ENCODE results near the gene TUBB1.

The TUBB1 gene

DNA sequence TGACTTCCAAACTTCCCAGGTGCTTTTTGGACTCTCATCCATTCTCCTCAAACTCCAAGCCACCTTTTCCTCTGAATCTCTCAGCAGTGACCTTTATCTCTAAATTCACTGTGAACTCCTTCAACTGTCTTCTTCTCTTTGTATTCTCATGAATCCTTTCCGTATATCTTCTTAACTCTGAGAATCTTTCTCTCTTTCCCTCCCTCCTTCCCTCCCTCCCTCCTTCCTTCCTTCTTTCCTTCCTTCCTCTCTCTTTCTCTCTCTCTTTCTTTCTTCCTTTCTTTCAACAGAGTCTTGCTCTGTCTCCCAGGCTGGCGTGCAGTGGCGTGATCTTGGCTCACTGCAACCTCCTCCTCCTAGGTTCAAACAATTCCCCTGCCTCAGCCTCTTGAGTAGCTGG lies 27.6 kb downstream of the TUBB1 start:
- TF ChIP-seq, protein P1, sequence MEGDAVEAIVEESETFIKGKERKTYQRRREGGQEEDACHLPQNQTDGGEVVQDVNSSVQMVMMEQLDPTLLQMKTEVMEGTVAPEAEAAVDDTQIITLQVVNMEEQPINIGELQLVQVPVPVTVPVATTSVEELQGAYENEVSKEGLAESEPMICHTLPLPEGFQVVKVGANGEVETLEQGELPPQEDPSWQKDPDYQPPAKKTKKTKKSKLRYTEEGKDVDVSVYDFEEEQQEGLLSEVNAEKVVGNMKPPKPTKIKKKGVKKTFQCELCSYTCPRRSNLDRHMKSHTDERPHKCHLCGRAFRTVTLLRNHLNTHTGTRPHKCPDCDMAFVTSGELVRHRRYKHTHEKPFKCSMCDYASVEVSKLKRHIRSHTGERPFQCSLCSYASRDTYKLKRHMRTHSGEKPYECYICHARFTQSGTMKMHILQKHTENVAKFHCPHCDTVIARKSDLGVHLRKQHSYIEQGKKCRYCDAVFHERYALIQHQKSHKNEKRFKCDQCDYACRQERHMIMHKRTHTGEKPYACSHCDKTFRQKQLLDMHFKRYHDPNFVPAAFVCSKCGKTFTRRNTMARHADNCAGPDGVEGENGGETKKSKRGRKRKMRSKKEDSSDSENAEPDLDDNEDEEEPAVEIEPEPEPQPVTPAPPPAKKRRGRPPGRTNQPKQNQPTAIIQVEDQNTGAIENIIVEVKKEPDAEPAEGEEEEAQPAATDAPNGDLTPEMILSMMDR (IDR thresholded peaks at IDR 0.05; ENCODE audit: borderline replicate concordance, insufficient read depth, low read depth, low read length): no peak
- H3K4me3 ChIP-seq (ENCODE audit: low read depth, low read length): no peak overlapping the region

DNA sequence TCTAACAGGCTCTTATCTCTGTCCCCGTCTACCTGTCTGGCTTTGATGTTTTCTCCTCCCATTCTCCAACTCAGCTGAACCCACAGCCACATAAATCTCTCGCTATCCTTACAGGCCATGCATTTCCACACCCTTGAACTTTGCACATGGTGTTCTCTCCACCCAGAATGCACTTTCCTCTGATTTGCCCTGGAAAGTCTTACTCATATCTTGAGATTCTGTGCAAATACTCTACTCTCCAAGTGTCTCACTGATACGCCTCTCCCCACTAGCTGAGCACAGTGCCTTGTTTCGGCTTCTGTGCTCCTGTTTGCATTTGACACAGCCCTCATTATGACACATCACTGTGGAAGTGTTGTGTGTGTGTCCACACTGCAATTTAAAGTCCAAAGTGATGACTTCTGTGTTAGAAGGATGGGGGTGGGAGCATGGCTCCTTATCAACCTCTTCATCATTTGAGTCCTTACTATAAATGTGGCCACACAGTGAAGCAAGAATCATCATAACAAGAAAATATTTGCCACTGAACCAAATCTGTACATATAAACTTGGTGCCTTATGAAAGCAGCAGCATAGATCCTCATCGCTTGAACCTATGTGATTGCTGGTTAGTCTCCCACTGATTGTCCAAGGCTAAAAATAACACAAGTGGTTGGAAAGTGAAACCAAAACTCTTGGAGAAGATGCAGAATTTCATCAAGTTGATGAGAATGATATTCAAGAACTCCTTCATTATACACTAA lies 28.9 kb downstream of the TUBB1 start:
- H3K4me3 ChIP-seq (ENCODE audit: low read depth, low read length): no peak overlapping the region
- TF ChIP-seq, protein P1 (IDR thresholded peaks at IDR 0.05; ENCODE audit: borderline replicate concordance, insufficient read depth, low read depth, low read length): no peak

DNA sequence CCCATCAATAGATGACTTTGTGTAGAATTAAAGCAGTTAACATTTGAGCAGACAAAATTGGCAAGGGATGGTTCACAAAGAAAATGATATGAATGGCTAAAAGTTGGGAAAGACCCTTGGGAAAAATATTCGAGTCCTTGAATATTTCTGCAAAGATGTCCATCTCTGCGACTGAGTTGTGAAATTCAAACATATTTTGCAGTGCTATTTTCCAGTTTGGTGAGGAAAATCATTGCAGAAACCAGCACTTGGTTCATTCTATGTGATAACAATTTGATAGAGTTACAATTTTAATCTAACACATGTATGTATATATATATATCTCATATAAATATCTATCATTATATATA lies 29.4 kb downstream of the TUBB1 start:
- TF ChIP-seq, protein P1 (IDR thresholded peaks at IDR 0.05; ENCODE audit: borderline replicate concordance, insufficient read depth, low read depth, low read length): no peak
- H3K4me3 ChIP-seq (ENCODE audit: low read depth, low read length): no peak overlapping the region

DNA sequence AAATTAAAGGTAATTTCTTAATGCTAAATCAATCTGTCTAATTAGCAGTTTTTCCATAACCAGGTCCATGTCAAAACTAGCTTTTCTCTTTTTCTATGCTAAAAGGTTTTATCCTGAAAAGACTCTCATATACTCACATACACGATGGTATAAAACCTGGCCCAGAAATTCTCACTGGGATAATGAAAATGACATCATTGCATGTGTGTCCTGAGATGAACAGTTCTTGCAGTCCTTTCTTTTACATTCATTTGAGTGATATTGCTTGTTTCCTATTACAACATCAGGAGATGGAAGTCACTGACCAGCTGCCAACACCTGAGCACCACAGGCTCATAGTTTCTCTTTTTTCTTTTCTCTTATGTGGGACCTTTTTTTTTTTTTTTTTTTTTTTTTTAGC lies 31.2 kb downstream of the TUBB1 start:
- TF ChIP-seq, protein P1 (IDR thresholded peaks at IDR 0.05; ENCODE audit: borderline replicate concordance, insufficient read depth, low read depth, low read length): no peak

DNA sequence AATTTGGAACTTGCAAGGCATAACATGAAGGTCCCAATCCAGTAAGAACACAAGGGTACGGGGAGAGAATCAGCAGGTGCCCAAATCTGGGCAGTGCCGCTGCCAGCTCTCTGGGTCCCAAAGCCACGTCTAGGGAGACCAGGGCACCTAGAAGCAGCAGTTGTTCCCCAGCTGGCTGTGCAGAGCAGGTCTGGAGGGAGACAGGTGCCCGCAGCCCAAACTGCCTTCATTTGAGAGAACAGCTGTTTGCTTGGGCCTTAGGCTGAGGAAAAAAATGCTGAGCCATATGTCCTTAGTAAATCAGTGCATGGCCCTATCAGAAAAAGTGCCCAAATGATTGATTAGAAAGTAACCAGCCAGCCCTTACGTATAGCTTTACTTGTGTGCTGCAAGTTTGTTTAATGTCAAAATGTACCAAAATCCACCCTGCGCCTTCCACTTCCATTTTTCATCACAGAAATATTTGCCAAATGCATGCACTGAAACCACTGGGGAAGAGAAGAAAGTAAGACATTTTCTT lies 32.5 kb downstream of the TUBB1 start:
- TF ChIP-seq, protein P1 (IDR thresholded peaks at IDR 0.05; ENCODE audit: borderline replicate concordance, insufficient read depth, low read depth, low read length): no peak

More for the DNA sequence above, 31.2 kb downstream of the TUBB1 start:
- no peak overlapping the region for H3K4me3 ChIP-seq (ENCODE audit: low read depth, low read length)

DNA sequence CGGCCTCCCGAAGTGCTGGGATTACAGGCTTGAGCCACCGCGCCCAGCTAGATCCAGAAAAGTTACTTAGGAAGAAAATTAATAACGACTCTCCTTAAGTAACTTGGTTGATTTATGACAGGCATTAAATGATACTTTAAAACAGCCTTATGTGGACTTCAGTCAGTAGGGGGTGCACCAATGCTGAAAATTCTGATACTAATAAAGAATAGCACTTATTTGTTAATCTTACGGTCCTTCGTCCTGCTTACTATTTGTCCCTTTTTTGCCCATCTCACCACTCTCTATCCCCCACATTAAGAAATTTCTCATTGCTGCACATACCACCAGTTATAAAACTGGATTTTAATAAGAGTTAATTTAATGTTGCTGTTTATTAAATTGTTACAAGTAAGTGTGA lies 36.1 kb downstream of the TUBB1 start:
- TF ChIP-seq, protein P1 (IDR thresholded peaks at IDR 0.05; ENCODE audit: borderline replicate concordance, insufficient read depth, low read depth, low read length): 0 out of 2 replicates have a peak, but pooled peaks have one; percentile 9
- H3K4me3 ChIP-seq (ENCODE audit: low read depth, low read length): no peak overlapping the region

More for the DNA sequence above, 32.5 kb downstream of the TUBB1 start:
- no peak overlapping the region for H3K4me3 ChIP-seq (ENCODE audit: low read depth, low read length)

DNA sequence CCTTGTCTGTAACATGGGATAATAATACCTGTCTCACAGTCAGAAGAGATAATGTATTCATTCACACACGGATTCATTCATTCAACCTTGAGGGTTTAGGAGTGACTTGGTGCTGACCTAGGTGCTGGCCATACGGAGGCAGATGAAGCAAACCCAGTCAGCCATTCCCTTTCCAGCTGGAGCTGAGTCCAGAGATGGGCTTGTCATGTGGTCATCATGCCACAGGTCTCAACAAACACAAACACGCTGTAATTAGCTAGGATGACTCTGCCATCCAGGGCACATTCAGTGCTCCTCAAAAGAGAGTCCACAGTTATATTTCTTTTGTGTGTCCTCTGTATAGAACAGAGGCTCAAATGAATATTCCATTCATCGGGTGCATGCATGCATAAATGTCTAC lies 42.9 kb downstream of the TUBB1 start:
- TF ChIP-seq, protein P1 (IDR thresholded peaks at IDR 0.05; ENCODE audit: borderline replicate concordance, insufficient read depth, low read depth, low read length): no peak
- no peak overlapping the region for H3K4me3 ChIP-seq (ENCODE audit: low read depth, low read length)

All from GM12875 (cell line).